ENCODE results near the gene KIT.
"Not testable (repeated sequence)": the region's sequence is repeated elsewhere in the genome, so short reads cannot be mapped to it uniquely, and the experiment has no call there.

KIT gene

DNA sequence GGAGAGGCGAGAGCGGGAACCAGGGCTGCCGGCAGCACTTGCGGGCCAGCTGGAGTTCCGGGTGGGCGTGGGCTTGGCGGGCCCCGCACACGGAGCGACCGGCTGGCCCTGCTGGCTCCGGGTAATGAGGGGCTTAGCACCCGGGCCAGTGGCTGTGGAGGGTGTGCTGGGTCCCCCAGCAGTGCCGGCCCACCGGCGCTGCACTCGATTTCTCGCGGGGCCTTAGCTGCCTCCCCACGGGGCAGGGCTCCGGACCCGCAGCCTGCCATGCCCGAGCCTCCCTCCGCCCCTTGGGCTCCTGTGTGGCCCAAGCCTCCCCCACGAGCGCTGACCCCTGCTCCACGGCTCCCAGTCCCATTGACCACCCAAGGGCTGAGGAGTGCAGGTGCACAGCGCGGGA, 25.2 kb upstream of the KIT start:
- no peak overlapping the region for H3K27ac ChIP-seq
- no peaks in the 10 kb centered on the region for H3K36me3 ChIP-seq
- no peak overlapping the region for H3K4me3 ChIP-seq (ENCODE audit: low read depth, low read length)
- DNase-seq, result no peak
- H3K9me3 ChIP-seq (ENCODE audit: severe bottlenecking), result no peaks in the 10 kb centered on the region
- H3K27me3 ChIP-seq (ENCODE audit: insufficient read depth, low read depth, severe bottlenecking), result peaks cover 13% of the 10 kb centered on the region
- TF ChIP-seq, protein P1, sequence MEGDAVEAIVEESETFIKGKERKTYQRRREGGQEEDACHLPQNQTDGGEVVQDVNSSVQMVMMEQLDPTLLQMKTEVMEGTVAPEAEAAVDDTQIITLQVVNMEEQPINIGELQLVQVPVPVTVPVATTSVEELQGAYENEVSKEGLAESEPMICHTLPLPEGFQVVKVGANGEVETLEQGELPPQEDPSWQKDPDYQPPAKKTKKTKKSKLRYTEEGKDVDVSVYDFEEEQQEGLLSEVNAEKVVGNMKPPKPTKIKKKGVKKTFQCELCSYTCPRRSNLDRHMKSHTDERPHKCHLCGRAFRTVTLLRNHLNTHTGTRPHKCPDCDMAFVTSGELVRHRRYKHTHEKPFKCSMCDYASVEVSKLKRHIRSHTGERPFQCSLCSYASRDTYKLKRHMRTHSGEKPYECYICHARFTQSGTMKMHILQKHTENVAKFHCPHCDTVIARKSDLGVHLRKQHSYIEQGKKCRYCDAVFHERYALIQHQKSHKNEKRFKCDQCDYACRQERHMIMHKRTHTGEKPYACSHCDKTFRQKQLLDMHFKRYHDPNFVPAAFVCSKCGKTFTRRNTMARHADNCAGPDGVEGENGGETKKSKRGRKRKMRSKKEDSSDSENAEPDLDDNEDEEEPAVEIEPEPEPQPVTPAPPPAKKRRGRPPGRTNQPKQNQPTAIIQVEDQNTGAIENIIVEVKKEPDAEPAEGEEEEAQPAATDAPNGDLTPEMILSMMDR (IDR thresholded peaks at IDR 0.05; ENCODE audit: low read depth, low read length), result no peak

DNA sequence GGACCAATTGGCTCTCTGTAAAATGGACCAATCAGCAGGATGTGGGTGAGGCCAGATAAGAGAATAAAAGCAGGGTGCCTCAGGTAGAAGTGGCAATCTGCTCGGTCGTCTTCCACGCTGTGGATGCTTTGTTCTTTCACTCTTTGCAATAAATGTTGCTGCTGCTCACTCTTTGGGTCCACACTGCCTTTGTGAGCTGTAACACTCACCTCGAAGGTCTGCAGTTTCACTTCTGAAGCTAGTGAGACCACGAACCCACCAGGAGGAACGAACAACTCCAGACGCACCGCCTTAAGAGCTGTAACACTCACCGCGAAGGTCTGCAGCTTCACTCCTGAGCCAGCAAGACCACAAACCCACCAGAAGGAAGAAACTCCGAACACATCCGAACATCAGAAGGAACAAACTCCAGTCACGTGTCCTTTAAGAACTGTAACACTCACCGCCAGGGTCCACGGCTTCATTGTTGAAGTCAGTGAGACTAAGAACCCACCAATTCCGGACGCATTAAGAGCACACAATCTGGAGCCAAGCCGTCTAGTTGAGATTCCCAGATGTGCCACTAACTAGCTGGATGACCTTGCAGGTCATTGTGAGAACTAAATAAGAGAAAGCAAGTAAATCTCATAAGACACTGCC, 24.5 kb upstream of the KIT start:
- H3K36me3 ChIP-seq; H3K9me3 ChIP-seq (ENCODE audit: severe bottlenecking); DNase-seq; H3K27ac ChIP-seq; H3K4me3 ChIP-seq (ENCODE audit: low read depth, low read length): not testable (repeated sequence)
- H3K27me3 ChIP-seq (ENCODE audit: insufficient read depth, low read depth, severe bottlenecking), result peaks cover 12% of the 10 kb centered on the region

DNA sequence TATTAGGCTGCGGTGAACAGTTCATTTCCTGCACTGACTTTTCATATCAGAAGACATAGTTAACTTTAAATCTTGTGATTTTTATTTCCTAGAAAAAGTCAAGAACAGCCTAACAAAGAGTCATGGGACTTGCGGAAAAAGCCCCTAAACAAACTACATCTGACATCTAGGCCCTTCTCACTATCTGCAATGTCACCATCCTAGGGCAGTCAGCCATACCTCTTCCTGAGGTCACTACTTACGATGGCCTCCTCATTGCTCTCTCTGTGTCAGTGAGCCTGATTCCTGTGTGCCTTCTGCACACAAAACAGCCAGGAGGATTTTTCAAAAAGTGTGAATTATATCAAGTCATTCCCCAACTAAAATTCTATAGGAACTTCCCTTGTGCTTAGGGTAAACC, 22.4 kb upstream of the KIT start:
- Histone ChIP-seq H3K9me3 (ENCODE audit: severe bottlenecking) (no peaks in the 10 kb centered on the region), H3K36me3 (no peaks in the 10 kb centered on the region), H3K27me3 (ENCODE audit: insufficient read depth, low read depth, severe bottlenecking) (peaks cover 8% of the 10 kb centered on the region), H3K4me3 (ENCODE audit: low read depth, low read length) (no peak overlapping the region), H3K27ac (no peak overlapping the region)
- no peak for DNase-seq
- TF ChIP-seq, protein P1 (IDR thresholded peaks at IDR 0.05; ENCODE audit: low read depth, low read length), result no peak

DNA sequence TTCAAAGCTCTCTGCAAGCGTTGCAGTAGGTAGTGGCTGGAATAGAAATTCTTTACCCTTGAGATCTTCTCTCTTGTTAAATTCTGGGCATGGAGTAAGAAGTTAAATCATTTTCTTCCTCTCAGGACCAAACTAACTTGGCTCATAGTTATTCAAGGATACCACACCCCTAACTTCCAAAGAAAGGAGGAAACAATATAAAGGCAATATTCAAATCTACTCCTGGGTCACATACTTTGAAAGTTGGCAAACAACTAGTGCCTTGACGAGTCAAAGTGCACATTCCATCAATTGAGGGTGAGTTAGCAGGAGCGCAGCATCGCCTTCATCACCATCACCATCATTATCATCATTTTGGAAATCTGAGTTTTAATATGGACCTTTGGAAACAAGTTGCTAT, 20.4 kb upstream of the KIT start:
- no peaks in the 10 kb centered on the region for H3K36me3 ChIP-seq
- H3K27ac ChIP-seq, result no peak overlapping the region
- no peaks in the 10 kb centered on the region for H3K9me3 ChIP-seq (ENCODE audit: severe bottlenecking)
- peaks cover 5% of the 10 kb centered on the region for H3K27me3 ChIP-seq (ENCODE audit: insufficient read depth, low read depth, severe bottlenecking)
- TF ChIP-seq, protein P1 (IDR thresholded peaks at IDR 0.05; ENCODE audit: low read depth, low read length), result no peak
- no peak for DNase-seq
- no peak overlapping the region for H3K4me3 ChIP-seq (ENCODE audit: low read depth, low read length)

DNA sequence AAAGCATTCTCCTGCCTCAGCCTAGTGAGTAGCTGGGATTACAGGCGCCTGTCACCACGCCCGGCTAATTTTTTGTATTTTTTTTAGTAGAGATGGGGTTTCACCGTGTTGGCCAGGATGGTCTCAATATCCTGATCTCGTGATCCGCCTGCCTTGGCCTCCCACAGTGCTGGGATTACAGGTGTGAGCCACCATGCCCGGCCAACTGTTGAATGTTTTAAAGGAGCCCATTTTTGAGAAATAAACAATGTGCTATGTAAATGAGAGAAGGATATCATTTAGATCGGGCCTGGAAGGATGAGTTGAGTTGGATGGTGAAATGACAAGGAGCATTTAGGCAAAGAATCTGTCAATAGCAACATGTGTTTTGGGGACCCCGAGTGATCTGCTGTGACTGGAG, 16.7 kb upstream of the KIT start:
- H3K36me3 ChIP-seq; H3K4me3 ChIP-seq (ENCODE audit: low read depth, low read length); H3K27me3 ChIP-seq (ENCODE audit: insufficient read depth, low read depth, severe bottlenecking); H3K27ac ChIP-seq; DNase-seq; H3K9me3 ChIP-seq (ENCODE audit: severe bottlenecking): not testable (repeated sequence)

DNA sequence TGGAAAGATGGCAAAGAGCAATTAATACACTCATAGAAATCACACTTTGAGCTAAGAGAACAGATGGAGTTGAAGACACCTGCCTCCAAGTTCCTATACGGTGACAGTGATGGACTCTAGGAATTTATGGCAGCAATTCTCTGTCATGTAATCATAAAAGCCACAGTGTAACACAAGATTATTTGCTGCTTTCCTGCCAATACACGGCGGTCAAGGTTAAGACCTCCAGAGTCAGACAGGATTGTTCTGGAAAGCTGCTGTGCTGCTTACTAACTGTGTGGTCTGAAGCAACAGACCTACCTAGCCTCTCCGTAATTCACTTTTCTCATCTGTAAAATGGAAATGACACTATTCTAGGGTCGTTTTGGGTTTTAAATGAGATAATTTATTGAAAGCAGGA, 14.6 kb upstream of the KIT start:
- no peak for DNase-seq
- TF ChIP-seq, protein P1 (IDR thresholded peaks at IDR 0.05; ENCODE audit: low read depth, low read length), result no peak

More for the DNA sequence above, 14.6 kb upstream of the KIT start:
- Histone ChIP-seq H3K4me3 (ENCODE audit: low read depth, low read length) (no peak overlapping the region), H3K36me3 (no peaks in the 10 kb centered on the region), H3K9me3 (ENCODE audit: severe bottlenecking) (no peaks in the 10 kb centered on the region), H3K27me3 (ENCODE audit: insufficient read depth, low read depth, severe bottlenecking) (peaks cover 6% of the 10 kb centered on the region), H3K27ac (no peak overlapping the region)

Measured in WERI-Rb-1 (cell line).